ENCODE data around the gene ANKRD39. TPM values are rescaled to one million over a fixed set of nuclear protein-coding genes. Genes with fewer than 3 reads are reported as not detected.
"Not testable (repeated sequence)": the region's sequence is repeated elsewhere in the genome, so short reads cannot be mapped to it uniquely, and the experiment has no call there.

ANKRD39 gene
- total RNA-seq, 4 donors from 2014 or later: 13.3 to 20.4 (median 17.1) TPM

DNA sequence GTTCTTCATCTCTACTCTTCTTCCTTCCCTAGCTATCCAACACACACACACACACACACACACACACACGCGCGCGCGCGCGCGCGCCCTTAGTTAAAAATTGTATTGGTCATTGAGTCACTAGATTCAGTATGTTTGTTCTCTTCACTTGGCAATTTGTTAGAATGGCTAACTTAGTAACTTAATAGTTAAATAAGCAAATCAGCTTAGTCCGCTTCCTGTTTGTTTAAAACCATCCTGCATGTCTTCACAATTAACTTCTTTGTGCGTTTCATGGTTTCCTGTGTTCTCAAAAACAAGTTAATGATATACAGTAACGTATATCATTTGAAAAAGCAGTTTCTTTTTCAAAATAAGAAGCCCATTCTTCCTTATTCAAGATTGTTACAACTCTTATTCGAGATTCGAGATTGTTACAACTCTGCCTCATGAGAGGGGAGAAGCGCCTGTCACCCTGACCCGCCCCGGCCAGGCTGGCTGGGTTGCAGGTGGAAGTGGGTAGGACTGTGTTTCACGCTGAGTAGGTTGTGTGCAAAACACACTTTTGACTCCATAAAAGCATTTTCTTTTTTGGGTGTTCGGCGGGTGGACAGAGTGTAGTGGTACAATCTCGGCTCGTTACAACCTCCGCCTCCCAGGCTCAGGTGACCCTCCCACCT lies 51.2 kb downstream of the ANKRD39 start:
- WGBS, 2 donors (ENCODE audit: low coverage in 1 of 2): 88 to 94% methylated on average over 8 to 21 of the region's 23 CpGs
- TF ChIP-seq, protein P1, sequence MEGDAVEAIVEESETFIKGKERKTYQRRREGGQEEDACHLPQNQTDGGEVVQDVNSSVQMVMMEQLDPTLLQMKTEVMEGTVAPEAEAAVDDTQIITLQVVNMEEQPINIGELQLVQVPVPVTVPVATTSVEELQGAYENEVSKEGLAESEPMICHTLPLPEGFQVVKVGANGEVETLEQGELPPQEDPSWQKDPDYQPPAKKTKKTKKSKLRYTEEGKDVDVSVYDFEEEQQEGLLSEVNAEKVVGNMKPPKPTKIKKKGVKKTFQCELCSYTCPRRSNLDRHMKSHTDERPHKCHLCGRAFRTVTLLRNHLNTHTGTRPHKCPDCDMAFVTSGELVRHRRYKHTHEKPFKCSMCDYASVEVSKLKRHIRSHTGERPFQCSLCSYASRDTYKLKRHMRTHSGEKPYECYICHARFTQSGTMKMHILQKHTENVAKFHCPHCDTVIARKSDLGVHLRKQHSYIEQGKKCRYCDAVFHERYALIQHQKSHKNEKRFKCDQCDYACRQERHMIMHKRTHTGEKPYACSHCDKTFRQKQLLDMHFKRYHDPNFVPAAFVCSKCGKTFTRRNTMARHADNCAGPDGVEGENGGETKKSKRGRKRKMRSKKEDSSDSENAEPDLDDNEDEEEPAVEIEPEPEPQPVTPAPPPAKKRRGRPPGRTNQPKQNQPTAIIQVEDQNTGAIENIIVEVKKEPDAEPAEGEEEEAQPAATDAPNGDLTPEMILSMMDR (IDR thresholded peaks at IDR 0.05): no peak
- TF ChIP-seq EP300 (IDR thresholded peaks at IDR 0.05) (no peak), POLR2A (IDR thresholded peaks at IDR 0.05) (no peak), POLR2AphosphoS5 (IDR thresholded peaks at IDR 0.05) (no peak)

DNA sequence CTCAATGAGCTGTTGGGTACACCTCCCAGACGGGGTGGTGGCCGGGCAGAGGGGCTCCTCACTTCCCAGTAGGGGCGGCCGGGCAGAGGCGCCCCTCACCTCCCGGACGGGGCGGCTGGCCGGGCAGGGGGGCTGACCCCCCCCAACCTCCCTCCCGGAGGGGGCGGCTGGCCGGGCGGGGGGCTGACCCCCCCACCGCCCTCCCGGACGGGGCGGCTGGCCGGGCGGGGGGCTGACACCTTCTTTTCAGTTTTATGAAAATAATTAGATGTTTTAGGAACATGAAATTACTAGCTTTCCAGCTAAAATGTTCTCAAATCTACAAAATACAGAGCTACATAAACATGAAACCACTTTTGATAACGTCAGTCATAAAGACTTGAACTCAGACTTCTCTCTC lies 51.9 kb downstream of the ANKRD39 start:
- not testable (repeated sequence) for H3K4me1 ChIP-seq, H3K27ac ChIP-seq, H3K27me3 ChIP-seq, H3K9me3 ChIP-seq, H3K4me3 ChIP-seq, ATAC-seq
- peaks cover 0 to 50% of the 10 kb centered on the region in 2 donors for H3K36me3 ChIP-seq
- 80 to 91% methylated on average over 1 to 7 of the region's 20 CpGs for WGBS, 2 donors (ENCODE audit: low coverage in 1 of 2)

More for the DNA sequence above, 51.2 kb downstream of the ANKRD39 start:
- H3K9me3 ChIP-seq: no peaks in the 10 kb centered on the region
- no peak overlapping the region for H3K27ac ChIP-seq
- no peak for ATAC-seq
- no peaks in the 10 kb centered on the region for H3K27me3 ChIP-seq
- H3K4me1 ChIP-seq: no peaks in the 10 kb centered on the region
- no peak overlapping the region for H3K4me3 ChIP-seq
- H3K36me3 ChIP-seq: peaks cover 0 to 54% of the 10 kb centered on the region in 2 donors

DNA sequence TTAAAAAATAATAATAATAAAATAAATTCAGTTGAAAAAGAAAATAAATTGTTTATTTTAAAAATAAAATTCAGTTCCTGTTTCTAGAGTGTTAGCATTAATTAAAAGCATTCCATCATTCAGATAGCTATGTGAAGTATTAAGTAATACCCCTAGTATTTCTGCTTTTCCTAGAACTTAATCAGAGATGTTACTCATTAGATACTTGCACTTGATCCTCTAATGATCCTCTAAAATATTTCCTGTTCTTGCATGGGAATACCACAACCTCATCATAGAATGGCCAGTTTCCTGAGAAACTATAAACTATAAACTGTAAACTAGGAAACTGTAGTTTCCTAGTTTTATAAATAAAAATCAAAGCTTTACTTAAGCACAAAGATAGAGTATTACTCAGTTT lies 52.8 kb downstream of the ANKRD39 start:
- Histone ChIP-seq H3K36me3 (peaks cover 0 to 44% of the 10 kb centered on the region in 2 donors), H3K4me3 (no peak overlapping the region), H3K9me3 (no peaks in the 10 kb centered on the region), H3K27ac (no peak overlapping the region), H3K27me3 (no peaks in the 10 kb centered on the region), H3K4me1 (peaks cover 0 to 9% (median 0%) of the 10 kb centered on the region in 3 donors)
- ATAC-seq: no peak
- no peak for TF ChIP-seq EP300 (IDR thresholded peaks at IDR 0.05)
- no peak for TF ChIP-seq POLR2AphosphoS5 (IDR thresholded peaks at IDR 0.05)
- no peak for TF ChIP-seq POLR2A (IDR thresholded peaks at IDR 0.05)
- TF ChIP-seq, protein P1 (IDR thresholded peaks at IDR 0.05): no peak

DNA sequence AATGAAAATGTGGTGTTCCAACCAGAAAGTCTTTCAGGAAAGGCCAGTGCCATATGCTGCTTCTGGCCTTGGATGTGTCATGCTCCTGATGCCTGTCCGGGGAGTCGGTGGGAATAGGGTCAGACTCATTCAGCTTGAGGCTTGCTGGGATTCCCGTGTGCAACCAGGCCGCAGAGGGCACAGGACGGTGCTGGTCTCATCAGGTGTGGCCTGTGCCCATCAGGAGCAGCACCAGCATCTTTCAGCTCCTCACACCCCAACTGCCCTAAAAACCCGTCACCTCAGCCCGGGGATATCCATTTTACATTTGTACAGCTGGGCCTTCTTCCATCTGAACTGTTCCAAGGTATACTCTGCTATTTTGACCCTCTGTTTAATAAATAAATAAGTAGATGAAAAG lies 55.1 kb downstream of the ANKRD39 start:
- Histone ChIP-seq H3K9me3 (no peaks in the 10 kb centered on the region), H3K36me3 (peaks cover 0 to 49% of the 10 kb centered on the region in 2 donors), H3K27me3 (no peaks in the 10 kb centered on the region), H3K27ac (no peak overlapping the region), H3K4me1 (peaks cover 0 to 9% (median 0%) of the 10 kb centered on the region in 3 donors), H3K4me3 (no peak overlapping the region)
- WGBS, 2 donors (ENCODE audit: low coverage in 1 of 2): 83 to 92% methylated on average over 1 to 4 of the region's 7 CpGs
- TF ChIP-seq, protein P1 (IDR thresholded peaks at IDR 0.05): no peak
- TF ChIP-seq POLR2A (IDR thresholded peaks at IDR 0.05): no peak
- no peak for TF ChIP-seq POLR2AphosphoS5 (IDR thresholded peaks at IDR 0.05)
- TF ChIP-seq EP300 (IDR thresholded peaks at IDR 0.05): no peak
- no peak for ATAC-seq

DNA sequence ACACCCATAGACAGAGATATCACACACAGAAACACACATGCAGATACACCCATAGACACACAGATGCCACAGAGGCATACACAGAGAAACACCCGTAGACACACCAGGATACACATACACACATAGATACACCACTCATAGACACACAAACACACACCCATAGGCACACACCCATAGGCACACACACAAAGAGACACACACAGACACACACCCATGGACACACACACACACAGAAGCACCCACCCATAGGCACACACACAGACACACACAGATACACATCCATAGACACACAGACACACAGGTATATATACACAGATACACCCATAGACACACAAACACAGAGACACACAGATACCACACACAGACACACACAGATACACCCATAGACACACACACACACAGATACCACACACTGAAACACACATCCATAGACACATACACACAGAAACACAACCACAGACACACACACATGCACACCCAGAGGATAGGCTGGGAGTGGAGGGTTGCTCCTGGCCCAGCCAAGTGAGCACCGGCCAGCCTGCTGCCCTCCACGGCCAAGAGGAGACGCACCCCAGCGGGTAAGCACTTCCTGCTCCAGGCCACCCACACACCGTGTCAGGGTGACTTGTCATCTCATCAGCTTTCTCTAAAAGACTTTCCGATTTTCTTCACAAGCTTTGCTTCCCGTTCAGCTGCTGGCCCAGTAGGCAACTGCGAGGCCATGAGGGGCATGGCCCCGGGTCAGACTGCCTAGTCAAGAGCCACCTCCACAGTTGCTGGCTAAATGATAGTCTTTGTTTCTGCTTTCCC lies 55.8 kb downstream of the ANKRD39 start:
- peaks cover 0 to 56% of the 10 kb centered on the region in 2 donors for H3K36me3 ChIP-seq

More for the DNA sequence above, 55.8 kb downstream of the ANKRD39 start:
- Histone ChIP-seq H3K4me1 (peaks cover 0 to 9% (median 0%) of the 10 kb centered on the region in 3 donors), H3K27ac (no peak overlapping the region), H3K9me3 (no peaks in the 10 kb centered on the region), H3K4me3 (no peak overlapping the region), H3K27me3 (no peaks in the 10 kb centered on the region)
- 80 to 100% methylated on average over 1 to 4 of the region's 10 CpGs for WGBS, 2 donors (ENCODE audit: low coverage in 1 of 2)
- no peak for TF ChIP-seq POLR2A (IDR thresholded peaks at IDR 0.05)
- TF ChIP-seq, protein P1 (IDR thresholded peaks at IDR 0.05): no peak
- TF ChIP-seq EP300 (IDR thresholded peaks at IDR 0.05): no peak
- TF ChIP-seq POLR2AphosphoS5 (IDR thresholded peaks at IDR 0.05): no peak
- ATAC-seq: no peak

Measured in gastroesophageal sphincter (tissue), 4 donors.